ENCODE results near the gene KRT75. TPM values are rescaled to one million over a fixed set of nuclear protein-coding genes. Genes with fewer than 3 reads are reported as not detected.

Gene KRT75
- total RNA-seq, 1 experiment from 2014 or later, result not detected

- Histone ChIP-seq H4K8ac (replicated peaks; ENCODE audit: insufficient read length, low read depth, low read length) (no peak overlapping the region), H3K4ac (ENCODE audit: low read depth, low read length) (no peak overlapping the region), H3K56ac (ENCODE audit: insufficient read length, low read depth, low read length) (no peak overlapping the region), H2AK5ac (ENCODE audit: insufficient read length, low read length) (no peak overlapping the region), H3T11ph (ENCODE audit: low read length) (no peak overlapping the region), H4K5ac (ENCODE audit: insufficient read length, low read depth, low read length) (no peak overlapping the region), H3K27me3 (ENCODE audit: insufficient read depth, low read length) (no peaks in the 10 kb centered on the region), H2BK120ac (ENCODE audit: low read depth, low read length, poor library complexity, severe bottlenecking) (no peak overlapping the region), H3K23ac (ENCODE audit: insufficient read length, low read depth, low read length) (no peak overlapping the region), H3K4me2 (ENCODE audit: insufficient read depth, insufficient read length, low read length) (no peak overlapping the region), H2AFZ (ENCODE audit: low read length) (no peak overlapping the region), H3K4me1 (ENCODE audit: insufficient read depth, low read length) (no peaks in the 10 kb centered on the region), H2BK12ac (ENCODE audit: insufficient read length, low read depth, low read length) (no peak overlapping the region), H3K18ac (ENCODE audit: insufficient read length, low read depth, low read length) (no peak overlapping the region), H2BK5ac (ENCODE audit: insufficient read length, low read length) (no peak overlapping the region), H3K23me2 (ENCODE audit: insufficient read length, low read depth, low read length, poor library complexity, severe bottlenecking) (peaks cover 3% of the 10 kb centered on the region), H3K79me2 (ENCODE audit: insufficient read depth, low read length) (no peaks in the 10 kb centered on the region), H4K20me1 (ENCODE audit: control insufficient read depth, insufficient read depth, insufficient read length) (no peaks in the 10 kb centered on the region), H3K14ac (ENCODE audit: insufficient read depth, low read length) (no peak overlapping the region), H3K9me3 (ENCODE audit: control insufficient read depth, low read depth, low read length) (no peaks in the 10 kb centered on the region), H4K91ac (ENCODE audit: insufficient read length, low read depth, low read length) (no peak overlapping the region), H3K9ac (ENCODE audit: extremely low read depth, insufficient read length, low read length) (no peak overlapping the region), H3K27ac (ENCODE audit: insufficient read length, low read depth, low read length) (no peak overlapping the region), H2BK20ac (ENCODE audit: low read depth, low read length, poor library complexity, severe bottlenecking) (no peak overlapping the region), H2BK15ac (ENCODE audit: low read depth, low read length) (no peak overlapping the region), H3K79me1 (ENCODE audit: insufficient read depth, low read depth, low read length, poor library complexity, severe bottlenecking) (no peaks in the 10 kb centered on the region)
- WGBS (ENCODE audit: extremely low coverage, insufficient read length, low lambda C conversion rate), result no CpG with 5 or more reads among the region's 4 CpGs
- H3K27me3 Mint-ChIP-seq (ENCODE audit: low read depth), result peaks cover 12% of the 10 kb centered on the region
- TF ChIP-seq, protein P1, sequence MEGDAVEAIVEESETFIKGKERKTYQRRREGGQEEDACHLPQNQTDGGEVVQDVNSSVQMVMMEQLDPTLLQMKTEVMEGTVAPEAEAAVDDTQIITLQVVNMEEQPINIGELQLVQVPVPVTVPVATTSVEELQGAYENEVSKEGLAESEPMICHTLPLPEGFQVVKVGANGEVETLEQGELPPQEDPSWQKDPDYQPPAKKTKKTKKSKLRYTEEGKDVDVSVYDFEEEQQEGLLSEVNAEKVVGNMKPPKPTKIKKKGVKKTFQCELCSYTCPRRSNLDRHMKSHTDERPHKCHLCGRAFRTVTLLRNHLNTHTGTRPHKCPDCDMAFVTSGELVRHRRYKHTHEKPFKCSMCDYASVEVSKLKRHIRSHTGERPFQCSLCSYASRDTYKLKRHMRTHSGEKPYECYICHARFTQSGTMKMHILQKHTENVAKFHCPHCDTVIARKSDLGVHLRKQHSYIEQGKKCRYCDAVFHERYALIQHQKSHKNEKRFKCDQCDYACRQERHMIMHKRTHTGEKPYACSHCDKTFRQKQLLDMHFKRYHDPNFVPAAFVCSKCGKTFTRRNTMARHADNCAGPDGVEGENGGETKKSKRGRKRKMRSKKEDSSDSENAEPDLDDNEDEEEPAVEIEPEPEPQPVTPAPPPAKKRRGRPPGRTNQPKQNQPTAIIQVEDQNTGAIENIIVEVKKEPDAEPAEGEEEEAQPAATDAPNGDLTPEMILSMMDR (conservative IDR thresholded peaks at IDR 0.05), result no peak
- peaks cover 8 to 9% of the 10 kb centered on the region in 2 experiments for H3K4me1 Mint-ChIP-seq
- H3K4me3 Mint-ChIP-seq, result no peak overlapping the region; a peak in 1 of 5 replicates
- H3K36me3 Mint-ChIP-seq (ENCODE audit: insufficient read depth in 1 of 3, low read depth in 3 of 3), result peaks cover 2 to 5% (median 4%) of the 10 kb centered on the region in 3 experiments; a peak in 5 of 7 replicates
- peaks cover 11% of the 10 kb centered on the region in 2 experiments for H3K9me3 Mint-ChIP-seq
- no peak for DNase-seq
- H3K27ac Mint-ChIP-seq, result no peak overlapping the region; a peak in 1 of 7 replicates
These were observed 21.0 kb downstream of the KRT75 start for GRCh38 chr12:52413202-52413601.
